GM18519 (cell line): Measurements from ENCODE around the gene ABL2.
"Not testable (repeated sequence)": the region's sequence is repeated elsewhere in the genome, so short reads cannot be mapped to it uniquely, and the experiment has no call there.

Source experiments
- ATAC-seq: cut with Tn5 transposase; IDR thresholded peaks from one replicate; pipeline ENCODE4 v1.9.1; 2021; ENCODE audit warnings: mild to moderate bottlenecking, moderate library complexity; ENCODE audit not compliant: unreplicated experiment, low FRiP score

ABL2 gene

GRCh38 chr1:179141592-179142251 is 87.8 kb downstream of the ABL2 start:
- no peak for ATAC-seq

DNA sequence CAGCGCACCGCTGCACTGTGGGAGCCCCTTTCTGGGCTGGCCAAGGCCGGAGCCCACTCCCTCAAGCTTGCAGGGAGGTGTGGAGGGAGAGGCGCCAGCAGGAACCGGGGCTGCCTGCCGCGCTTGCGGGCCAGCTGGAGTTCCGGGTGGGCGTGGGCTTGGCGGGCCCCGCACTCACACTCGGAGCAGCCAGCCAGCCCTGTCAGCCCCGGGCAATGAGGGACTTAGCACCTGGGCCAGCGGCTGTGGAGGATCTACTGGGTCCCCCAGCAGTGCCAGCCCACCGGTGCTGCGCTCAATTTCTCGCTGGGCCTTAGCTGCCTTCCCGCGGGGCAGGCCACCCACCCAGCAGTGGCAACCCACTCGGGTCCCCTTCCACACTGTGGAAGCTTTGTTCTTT is 90.7 kb downstream of the ABL2 start:
- ATAC-seq: not testable (repeated sequence)

DNA sequence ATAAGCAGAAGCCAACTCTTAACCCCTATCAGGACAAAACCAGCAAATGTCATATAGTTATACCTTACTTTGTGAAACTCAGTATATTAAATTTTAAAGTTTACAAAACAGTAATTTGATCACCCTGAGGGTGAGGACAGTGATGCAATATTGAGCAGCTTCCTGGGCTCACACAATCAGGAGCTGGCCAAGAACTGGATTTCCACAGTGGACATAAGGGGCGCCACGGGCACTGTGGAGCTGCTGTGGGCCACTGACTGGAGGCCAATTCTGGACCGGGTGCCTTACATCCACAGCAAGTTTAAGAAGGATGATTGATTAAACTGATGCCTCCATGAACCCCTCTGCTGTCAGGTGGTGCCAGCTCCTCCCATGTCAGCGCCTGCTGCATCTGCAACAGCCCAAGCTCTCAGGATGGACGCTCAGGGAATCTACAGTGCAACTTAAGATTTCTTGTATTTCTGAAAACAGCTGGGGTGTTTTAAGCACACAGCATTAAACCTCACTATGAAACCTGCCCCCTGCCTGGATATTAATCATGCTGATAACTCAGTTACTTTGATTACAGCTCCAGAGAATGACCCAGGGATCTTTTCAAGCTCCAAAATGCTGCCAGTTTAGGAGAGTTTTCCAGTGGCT is 91.7 kb downstream of the ABL2 start:
- no peak for ATAC-seq

DNA sequence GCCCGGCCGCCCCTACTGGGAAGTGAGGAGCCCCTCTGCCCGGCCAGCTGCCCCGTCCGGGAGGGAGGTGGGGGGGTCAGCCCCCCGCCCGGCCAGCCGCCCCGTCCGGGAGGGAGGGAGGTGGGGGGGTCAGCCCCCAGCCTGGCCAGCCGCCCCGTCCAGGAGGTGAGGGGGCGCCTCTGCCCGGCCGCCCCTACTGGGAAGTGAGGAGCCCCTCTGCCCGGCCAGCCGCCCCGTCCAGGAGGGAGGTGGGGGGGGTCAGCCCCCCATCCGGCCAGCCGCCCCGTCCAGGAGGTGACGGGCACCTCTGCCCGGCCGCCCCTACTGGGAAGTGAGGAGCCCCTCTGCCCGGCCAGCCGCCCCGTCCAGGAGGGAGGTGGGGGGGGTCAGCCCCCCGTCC is 93.8 kb downstream of the ABL2 start:
- not testable (repeated sequence) for ATAC-seq

- not testable (repeated sequence) for ATAC-seq
Observed at GRCh38 chr1:179135168-179135567, 94.3 kb downstream of the ABL2 start.

DNA sequence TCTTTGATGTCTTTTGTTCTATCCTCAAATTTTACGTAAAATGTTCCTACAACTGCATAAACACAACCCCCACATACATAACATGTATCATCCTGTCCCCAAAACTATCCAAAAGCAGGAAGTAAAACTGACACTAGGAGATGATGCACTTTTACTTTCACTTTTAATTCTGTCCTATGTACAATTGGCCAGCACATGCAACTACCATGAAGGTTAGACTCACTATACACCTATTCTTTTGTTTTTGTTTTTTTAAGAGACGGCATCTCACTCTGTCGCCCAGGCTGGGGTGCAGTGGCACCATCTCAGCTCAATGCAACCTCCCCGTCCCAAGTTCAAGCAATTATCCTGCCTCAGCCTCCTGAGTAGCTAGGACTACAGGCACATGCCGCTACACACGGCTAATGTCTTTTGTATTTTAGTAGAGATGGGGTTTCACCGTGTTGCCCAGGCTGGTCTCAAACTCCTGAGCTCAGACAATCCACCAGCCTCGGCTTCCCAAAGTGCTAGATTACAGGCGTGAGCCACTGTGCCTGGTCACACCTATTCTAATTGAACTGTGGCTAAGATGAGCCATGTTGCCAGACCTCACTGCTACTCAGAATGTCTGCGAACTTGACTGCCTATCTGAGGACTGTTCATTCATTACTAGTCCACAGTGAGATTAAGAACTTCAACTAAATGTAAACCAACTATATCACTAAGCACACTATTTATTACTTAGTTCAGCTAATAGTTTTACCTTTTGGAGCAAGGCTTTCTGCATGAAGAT is 99.6 kb downstream of the ABL2 start:
- peak; percentile 96 for ATAC-seq

- no peak for ATAC-seq
Observed at GRCh38 chr1:179128520-179128919, 101.0 kb downstream of the ABL2 start.

DNA sequence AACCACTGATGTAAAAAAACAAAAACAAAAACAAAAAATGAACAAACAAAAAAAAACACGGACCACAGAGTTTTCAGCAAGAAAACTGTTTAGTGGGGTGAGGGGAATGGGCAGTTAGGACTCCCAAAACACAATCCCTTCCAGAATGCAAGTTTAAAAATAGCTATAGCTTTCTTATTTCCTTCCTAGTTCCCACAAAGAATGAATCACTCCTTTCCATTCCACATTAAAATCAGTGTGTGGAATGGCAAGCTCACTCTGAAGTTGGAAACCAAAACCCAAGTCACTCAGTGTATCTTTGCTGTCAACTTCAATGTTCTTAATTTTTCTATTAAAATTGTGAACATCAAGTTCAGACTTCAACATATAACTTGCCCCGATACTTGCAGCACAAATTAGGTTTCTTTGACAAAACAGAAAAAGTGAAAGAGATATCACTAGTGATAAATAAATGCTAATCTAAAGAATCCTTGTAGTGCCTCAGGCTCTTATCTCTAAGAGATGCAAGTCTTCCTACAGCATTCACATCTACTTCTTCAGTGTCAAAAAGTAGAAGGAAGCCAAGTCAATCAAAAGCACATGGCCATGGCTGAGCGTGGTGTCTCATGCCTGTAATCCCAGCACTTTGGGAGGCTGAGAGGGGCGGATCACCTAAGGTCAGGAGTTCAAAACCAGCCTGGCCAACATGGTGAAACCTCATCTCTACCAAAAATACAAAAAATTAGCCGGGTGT is 102.1 kb downstream of the ABL2 start:
- ATAC-seq: no peak

DNA sequence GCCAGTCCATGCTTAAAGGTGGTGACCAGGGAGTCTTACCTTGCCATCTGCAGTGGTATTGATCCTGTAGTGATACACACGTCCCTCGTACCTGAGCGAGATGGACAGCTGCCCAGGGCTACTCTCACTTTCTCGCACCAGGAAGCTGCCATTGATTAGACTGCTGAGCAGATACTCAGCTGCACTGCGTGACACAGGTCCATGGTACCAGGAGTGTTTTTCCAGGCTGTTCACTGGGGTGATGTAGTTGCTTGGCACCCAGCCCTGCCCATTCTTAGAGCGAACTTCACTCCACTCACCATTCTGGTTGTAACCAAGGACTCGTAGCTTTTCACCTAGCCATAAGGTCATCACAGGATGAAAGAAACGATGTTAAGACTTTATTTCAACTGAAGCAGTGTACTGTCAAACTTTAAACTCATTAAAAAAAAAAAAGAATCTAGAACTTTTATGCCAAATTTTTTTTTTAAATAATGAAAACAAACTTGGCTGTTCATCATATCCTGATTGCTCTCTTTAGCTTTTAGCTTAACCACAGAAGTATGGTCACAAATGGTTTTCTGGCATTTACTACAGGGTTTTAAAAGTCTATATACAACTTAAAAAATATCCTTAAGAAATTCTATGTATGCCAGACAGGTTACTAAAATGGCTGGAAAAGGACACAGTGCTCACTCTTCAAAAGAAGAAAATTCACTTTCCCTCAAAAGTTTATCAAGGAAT is 103.0 kb downstream of the ABL2 start:
- ATAC-seq: no peak

DNA sequence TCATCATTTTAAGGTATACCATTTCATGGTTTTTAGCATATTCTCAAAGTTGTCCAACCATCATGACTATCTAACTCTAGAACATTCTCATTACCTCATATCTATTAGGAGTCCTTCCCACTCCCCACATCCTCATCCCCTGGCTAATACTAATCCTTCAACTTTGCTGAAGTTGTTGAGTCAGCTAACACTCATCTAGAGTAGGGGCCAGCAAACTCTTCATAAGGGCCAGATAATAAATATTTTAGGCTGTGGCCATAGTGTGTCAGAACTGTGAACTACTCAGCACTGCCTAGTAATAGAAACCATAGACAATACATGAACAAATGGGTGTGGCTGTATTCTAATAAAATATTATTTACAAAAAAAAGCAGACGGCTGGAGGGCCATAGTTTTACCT is 104.6 kb downstream of the ABL2 start:
- ATAC-seq: no peak

DNA sequence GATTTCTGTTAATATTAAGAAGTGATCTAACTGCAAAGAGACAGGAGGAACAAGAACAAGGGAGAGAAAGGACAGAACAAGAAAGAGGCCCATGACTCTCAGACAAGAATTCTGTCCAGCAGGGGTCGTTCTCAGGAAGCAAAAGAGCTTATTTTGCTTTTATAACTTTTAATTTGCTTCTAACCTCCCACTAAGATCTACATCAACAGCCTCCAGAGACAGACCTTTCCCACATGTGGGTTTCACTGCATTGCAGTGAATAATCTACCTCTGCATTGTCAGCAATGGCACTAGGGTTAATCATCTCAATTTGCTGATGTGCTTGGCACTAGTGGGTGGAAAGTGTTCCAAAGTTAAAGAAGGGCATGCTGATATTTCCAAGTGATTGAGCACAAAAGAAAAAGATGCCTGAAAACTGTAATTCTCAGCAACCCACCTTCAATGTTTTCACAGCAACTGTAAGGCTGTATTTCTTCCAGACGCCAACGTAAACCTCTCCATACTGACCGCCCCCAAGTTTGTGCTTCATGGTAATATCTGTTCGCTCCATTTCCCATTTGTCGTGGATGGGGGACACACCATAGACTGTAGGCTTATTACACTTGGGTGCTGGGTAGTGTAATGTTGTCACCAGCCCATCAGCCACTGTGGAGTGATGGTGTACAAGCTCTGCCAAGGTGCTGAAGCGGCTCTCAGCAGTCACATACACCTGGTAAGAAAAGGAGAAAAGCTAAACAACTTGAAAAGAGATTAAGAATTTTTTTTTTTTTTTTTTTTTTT is 108.1 kb downstream of the ABL2 start:
- ATAC-seq: no peak

DNA sequence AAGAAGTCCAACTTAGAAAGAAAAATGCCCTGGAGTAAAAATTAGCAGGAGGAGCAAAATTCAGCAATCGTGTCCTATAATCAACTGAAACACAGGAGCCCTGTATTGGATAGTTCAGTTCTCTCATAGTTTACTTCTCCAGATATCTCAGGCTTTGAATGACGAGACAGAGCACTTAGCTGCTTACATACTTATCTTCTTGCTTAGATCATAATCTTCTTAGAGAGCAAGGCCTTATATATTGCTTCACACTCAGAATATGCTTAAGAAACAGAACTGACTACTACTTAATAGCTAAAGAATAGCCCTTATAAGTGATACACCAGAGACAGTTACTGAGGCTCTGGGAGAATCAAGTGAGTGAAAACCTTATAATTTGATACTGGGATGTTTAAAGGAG is 108.7 kb downstream of the ABL2 start:
- ATAC-seq: no peak

GRCh38 chr1:179119513-179119912 is 110.0 kb downstream of the ABL2 start:
- ATAC-seq: no peak

DNA sequence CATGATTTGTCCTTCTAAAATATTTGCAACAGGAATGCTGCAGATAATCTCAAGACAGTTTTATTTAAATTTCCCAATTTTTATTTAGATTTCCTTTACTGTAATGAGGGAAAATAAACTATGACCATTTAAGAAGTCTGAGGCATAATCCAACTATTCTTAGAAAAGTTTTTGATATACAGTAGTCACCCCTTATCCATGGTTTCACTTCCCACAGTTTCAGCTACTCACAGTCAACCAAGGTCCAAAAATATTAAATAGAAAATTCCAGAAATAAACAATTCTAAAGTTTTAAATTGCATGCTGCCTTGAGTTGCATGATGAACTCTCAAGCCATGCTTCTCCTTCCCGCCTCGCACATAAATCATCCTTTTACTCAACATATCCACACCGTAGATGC is 114.3 kb downstream of the ABL2 start:
- no peak for ATAC-seq

GRCh38 chr1:179108644-179109043 is 120.8 kb downstream of the ABL2 start:
- ATAC-seq: no peak

- no peak for ATAC-seq
Observed at GRCh38 chr1:179107706-179108629, 121.5 kb downstream of the ABL2 start.

DNA sequence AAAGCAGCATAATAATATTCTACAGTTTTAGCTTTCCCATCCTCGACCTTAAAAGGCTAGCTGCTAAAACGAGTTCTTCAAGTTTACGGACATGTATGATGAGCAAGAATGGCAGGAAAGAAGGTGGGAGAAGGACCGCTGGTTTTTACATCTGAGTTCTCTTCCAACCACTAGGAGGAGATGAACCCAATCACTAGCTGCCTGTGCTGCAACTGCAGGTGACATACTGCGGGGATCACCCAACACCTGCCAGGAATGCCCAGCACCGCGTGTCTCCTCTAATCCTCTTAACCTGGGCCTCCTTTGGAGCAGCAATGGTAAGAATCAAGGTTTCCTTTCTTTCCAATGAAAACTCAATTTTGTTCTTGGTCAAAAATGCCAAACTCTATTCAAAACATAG is 124.1 kb downstream of the ABL2 start:
- ATAC-seq: no peak

DNA sequence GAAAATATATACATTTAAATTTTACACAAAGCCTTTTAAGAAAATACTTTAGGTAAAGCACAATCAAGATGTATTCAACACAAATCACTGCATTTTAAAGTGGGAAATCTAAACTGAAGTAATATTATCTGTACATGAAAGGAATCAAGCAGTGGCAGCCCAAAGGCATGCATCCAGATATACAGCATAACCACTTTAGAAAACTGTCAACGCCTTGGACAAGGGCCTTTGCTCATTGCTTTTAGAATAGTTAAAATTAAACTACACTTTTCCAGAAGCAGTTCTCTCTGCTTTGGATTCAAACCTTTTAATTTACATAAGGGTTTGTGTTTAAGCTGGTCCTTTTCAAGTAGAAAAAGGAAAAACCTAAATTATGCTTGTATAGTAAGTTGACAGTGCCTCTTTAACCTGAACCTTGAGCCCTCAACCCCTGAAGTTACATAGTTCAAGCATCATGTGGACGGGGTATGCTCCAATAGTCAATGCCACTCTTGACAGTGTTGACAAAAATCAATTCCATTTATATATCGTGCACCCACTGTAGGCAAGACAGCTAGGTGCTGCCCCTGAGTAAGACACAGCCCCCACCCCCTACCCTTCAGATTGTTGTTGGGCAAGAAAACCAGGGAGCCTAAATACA is 124.7 kb downstream of the ABL2 start:
- no peak for ATAC-seq
